WTC11 (cell line): Measurements from ENCODE around the gene B3GNT7. TPM values are rescaled to one million over a fixed set of nuclear protein-coding genes. Genes with fewer than 3 reads are reported as not detected.

Source experiments
- ATAC-seq: fragments of 200-7000 bp; cut with Tn5 transposase; 2 replicates; pipeline ENCODE4 v1.10.0; 2021; ENCODE audit warnings: mild to moderate bottlenecking, moderate library complexity
- CTCF ChIA-PET: fragments of 300-600 bp; sonication (Branson Sonifier 250); formaldehyde crosslinking; loops from one replicate; lab custom pipeline; 2021; ENCODE audit warnings: antibody characterized with exemption; lab: Charles Lee
- POLR2A ChIA-PET: fragments of 350-600 bp; sonication (Branson Sonifier 250); formaldehyde crosslinking; loops from one replicate; lab custom pipeline; 2021; ENCODE audit warnings: antibody characterized with exemption; lab: Charles Lee
- DNase-seq: peaks from one replicate; pipeline ENCODE4 v3.0.0; 2021; ENCODE audit warnings: low spot score
- H3K27ac Mint-ChIP-seq: 2 replicates; pipeline ENCODE4 v1.8.0; 2021; ENCODE audit warnings: mixed read lengths
- H3K27me3 Mint-ChIP-seq: 2 replicates; pipeline ENCODE4 v1.8.0; 2021; ENCODE audit warnings: low read depth, mild to moderate bottlenecking, moderate library complexity, mixed read lengths
- H3K36me3 Mint-ChIP-seq: 2 replicates; pipeline ENCODE4 v1.8.0; 2021; ENCODE audit warnings: mixed read lengths
- H3K4me1 Mint-ChIP-seq: 2 replicates; pipeline ENCODE4 v1.8.0; 2022; ENCODE audit warnings: mixed read lengths
- H3K4me3 Mint-ChIP-seq: 2 replicates; pipeline ENCODE4 v1.8.0; 2021; ENCODE audit warnings: mild to moderate bottlenecking, moderate library complexity, mixed read lengths
- H3K9me3 Mint-ChIP-seq: 2 replicates; pipeline ENCODE4 v1.8.0; 2021; ENCODE audit warnings: mixed read lengths
- FOXK1 ChIP-seq: sonication (generic); formaldehyde crosslinking; IDR thresholded peaks from 2 replicates; pipeline ENCODE4 v1.8.0; 2022; ENCODE audit warnings: mild to moderate bottlenecking, moderate library complexity, missing genetic modification reagents
- JUN ChIP-seq: sonication (generic); formaldehyde crosslinking; IDR thresholded peaks from 2 replicates; pipeline ENCODE4 v1.8.0; 2023; ENCODE audit warnings: mild to moderate bottlenecking, missing genetic modification reagents
- RELA ChIP-seq: sonication (generic); formaldehyde crosslinking; IDR thresholded peaks from 2 replicates; pipeline ENCODE4 v1.8.1; 2022; ENCODE audit warnings: missing genetic modification reagents, mild to moderate bottlenecking, borderline replicate concordance
- RORB ChIP-seq: fragments of 250-450 bp; sonication (Bioruptor Pico); IDR thresholded peaks from 2 replicates; pipeline ENCODE4 v1.9.0; 2021; ENCODE audit warnings: mild to moderate bottlenecking
- TEAD1 ChIP-seq: sonication (generic); formaldehyde crosslinking; IDR thresholded peaks from 2 replicates; pipeline ENCODE4 v1.8.0; 2022; ENCODE audit warnings: mild to moderate bottlenecking, missing genetic modification reagents
- TEAD4 ChIP-seq: sonication (generic); formaldehyde crosslinking; IDR thresholded peaks from 2 replicates; pipeline ENCODE4 v1.8.0; 2022; ENCODE audit warnings: mild to moderate bottlenecking, missing genetic modification reagents
- ZNF121 ChIP-seq: sonication (generic); formaldehyde crosslinking; IDR thresholded peaks from 2 replicates; pipeline ENCODE4 v1.8.0; 2023; ENCODE audit warnings: missing genetic modification reagents
- total RNA-seq: library from RNA; stranded (reverse); gene quantifications from 3 replicates; pipeline ENCODE4 v1.2.3, GENCODE V29; 2021
- TF ChIP-seq, protein P1 (sequence below): sonication (generic); formaldehyde crosslinking; conservative IDR thresholded peaks from 2 replicates; pipeline ENCODE4 v1.8.1; 2022; ENCODE audit warnings: mild to moderate bottlenecking, missing genetic modification reagents
- TF ChIP-seq, protein P2 (sequence below): fragments of 250-450 bp; sonication (Bioruptor Pico); conservative IDR thresholded peaks from 2 replicates; pipeline ENCODE4 v1.9.0; 2021; ENCODE audit warnings: mild to moderate bottlenecking
- TF ChIP-seq, protein P3 (sequence below): sonication (generic); formaldehyde crosslinking; conservative IDR thresholded peaks from 2 replicates; pipeline ENCODE4 v1.8.1; 2023; ENCODE audit warnings: mild to moderate bottlenecking, low read depth, missing genetic modification reagents, moderate library complexity
- TF ChIP-seq, protein P4 (sequence below): sonication (generic); formaldehyde crosslinking; IDR thresholded peaks from 2 replicates; pipeline ENCODE4 v1.8.1; 2023; ENCODE audit warnings: mild to moderate bottlenecking, missing genetic modification reagents, moderate library complexity
- TF ChIP-seq, protein P5 (sequence below): sonication (generic); formaldehyde crosslinking; IDR thresholded peaks from 2 replicates; pipeline ENCODE4 v1.8.1; 2022; ENCODE audit warnings: low read depth, mild to moderate bottlenecking, moderate library complexity, missing genetic modification reagents, borderline replicate concordance
- TF ChIP-seq, protein P6 (sequence below): fragments of 250-450 bp; sonication (Bioruptor Pico); IDR thresholded peaks from 2 replicates; pipeline ENCODE4 v1.9.0; 2021; ENCODE audit warnings: mild to moderate bottlenecking

Gene B3GNT7
- total RNA-seq, 1 experiment from 2014 or later = 151 TPM

DNA sequence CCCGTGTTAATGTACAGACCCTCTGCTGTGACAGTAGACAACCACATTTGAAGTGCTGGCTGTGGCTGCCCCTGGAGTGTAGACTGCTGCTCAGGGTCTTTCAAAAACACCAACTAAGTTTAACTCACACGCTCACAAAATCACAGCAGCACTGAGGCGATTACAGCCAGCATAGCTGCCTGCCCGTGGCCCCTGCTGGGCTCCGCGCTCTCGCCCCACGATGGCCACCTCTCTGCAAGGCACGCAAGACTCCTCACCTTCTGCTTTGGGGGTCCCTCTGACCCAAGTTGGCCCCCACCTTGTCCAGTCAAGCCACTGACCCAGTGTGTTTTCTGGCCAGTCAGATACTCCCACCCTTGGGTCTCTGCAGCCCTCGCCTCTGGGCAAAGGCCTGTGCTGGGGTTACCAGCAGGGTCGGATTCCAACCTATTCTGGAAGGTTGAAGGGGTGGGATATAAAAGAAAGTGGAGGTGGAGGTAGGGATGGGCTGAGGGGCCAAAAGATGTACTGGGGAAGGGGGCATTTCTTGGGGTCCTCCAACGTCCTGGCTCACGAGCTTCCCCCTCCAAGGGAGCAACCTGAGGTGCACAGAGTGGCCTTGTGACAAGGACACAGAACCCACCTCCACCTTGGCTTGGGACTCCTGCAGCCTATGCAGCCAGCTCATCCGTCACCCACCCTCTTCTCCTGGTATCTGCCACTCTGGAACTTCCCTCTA is 2.9 kb upstream of the B3GNT7 start:
- ChIA-PET POLR2A (no interaction called here), CTCF (interaction anchor here (0.9 to 3.8 kb wide), 18 partner anchors 9 to 200 kb away, joined by 3 to 35 read pairs (median 6); no protein-coding TSS in a partner anchor)
- peaks cover 6% of the 10 kb centered on the region for H3K36me3 Mint-ChIP-seq
- no peaks in the 10 kb centered on the region for H3K27me3 Mint-ChIP-seq
- TF ChIP-seq RORB (CRISPR knock-in tag) (no peak), RELA (CRISPR knock-in tag) (no peak), TEAD1 (no peak), JUN (CRISPR knock-in tag) (no peak), ZNF121 (CRISPR knock-in tag) (no peak), TEAD4 (CRISPR knock-in tag) (no peak), FOXK1 (CRISPR knock-in tag) (no peak)
- TF ChIP-seq, protein P1, sequence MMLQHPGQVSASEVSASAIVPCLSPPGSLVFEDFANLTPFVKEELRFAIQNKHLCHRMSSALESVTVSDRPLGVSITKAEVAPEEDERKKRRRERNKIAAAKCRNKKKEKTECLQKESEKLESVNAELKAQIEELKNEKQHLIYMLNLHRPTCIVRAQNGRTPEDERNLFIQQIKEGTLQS (CRISPR knock-in tag) = no peak
- TF ChIP-seq, protein P2, sequence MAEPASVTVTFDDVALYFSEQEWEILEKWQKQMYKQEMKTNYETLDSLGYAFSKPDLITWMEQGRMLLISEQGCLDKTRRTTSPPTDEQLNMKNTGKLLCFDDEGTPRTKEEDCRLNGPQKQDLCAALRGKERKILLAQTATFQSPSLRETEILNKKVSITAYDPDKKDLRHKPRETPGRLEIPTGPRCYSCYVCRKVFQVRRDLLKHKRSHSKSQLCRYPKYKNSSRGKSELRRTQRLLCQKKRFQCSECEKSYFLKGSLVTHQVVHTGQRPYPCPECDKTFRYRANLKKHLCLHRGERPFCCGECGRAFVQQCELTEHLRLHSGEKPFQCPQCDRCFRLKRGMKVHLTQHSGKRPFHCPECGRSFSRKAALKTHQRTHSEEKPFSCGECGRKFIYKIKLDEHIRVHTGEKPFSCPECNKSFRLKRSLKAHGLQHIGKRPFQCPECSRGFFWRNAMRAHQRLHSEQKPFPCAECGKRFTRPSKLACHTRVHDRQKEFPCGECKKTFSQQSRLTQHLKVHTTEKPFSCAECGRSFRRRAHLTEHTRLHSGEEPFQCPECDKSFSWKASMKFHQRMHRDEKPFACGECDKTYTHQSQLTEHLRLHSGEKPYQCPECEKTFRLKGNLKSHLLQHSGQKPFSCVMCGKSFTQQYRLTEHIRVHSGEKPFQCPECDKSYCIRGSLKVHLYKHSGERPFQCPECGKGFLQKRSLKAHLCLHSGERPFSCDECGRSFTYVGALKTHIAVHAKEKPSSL (CRISPR knock-in tag) = no peak
- TF ChIP-seq, protein P3, sequence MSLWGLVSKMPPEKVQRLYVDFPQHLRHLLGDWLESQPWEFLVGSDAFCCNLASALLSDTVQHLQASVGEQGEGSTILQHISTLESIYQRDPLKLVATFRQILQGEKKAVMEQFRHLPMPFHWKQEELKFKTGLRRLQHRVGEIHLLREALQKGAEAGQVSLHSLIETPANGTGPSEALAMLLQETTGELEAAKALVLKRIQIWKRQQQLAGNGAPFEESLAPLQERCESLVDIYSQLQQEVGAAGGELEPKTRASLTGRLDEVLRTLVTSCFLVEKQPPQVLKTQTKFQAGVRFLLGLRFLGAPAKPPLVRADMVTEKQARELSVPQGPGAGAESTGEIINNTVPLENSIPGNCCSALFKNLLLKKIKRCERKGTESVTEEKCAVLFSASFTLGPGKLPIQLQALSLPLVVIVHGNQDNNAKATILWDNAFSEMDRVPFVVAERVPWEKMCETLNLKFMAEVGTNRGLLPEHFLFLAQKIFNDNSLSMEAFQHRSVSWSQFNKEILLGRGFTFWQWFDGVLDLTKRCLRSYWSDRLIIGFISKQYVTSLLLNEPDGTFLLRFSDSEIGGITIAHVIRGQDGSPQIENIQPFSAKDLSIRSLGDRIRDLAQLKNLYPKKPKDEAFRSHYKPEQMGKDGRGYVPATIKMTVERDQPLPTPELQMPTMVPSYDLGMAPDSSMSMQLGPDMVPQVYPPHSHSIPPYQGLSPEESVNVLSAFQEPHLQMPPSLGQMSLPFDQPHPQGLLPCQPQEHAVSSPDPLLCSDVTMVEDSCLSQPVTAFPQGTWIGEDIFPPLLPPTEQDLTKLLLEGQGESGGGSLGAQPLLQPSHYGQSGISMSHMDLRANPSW (CRISPR knock-in tag) = no peak
- TF ChIP-seq, protein P4, sequence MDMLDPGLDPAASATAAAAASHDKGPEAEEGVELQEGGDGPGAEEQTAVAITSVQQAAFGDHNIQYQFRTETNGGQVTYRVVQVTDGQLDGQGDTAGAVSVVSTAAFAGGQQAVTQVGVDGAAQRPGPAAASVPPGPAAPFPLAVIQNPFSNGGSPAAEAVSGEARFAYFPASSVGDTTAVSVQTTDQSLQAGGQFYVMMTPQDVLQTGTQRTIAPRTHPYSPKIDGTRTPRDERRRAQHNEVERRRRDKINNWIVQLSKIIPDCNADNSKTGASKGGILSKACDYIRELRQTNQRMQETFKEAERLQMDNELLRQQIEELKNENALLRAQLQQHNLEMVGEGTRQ (CRISPR knock-in tag) = no peak
- TF ChIP-seq, protein P5, sequence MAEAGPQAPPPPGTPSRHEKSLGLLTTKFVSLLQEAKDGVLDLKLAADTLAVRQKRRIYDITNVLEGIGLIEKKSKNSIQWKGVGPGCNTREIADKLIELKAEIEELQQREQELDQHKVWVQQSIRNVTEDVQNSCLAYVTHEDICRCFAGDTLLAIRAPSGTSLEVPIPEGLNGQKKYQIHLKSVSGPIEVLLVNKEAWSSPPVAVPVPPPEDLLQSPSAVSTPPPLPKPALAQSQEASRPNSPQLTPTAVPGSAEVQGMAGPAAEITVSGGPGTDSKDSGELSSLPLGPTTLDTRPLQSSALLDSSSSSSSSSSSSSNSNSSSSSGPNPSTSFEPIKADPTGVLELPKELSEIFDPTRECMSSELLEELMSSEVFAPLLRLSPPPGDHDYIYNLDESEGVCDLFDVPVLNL (CRISPR knock-in tag) = no peak
- TF ChIP-seq, protein P6, sequence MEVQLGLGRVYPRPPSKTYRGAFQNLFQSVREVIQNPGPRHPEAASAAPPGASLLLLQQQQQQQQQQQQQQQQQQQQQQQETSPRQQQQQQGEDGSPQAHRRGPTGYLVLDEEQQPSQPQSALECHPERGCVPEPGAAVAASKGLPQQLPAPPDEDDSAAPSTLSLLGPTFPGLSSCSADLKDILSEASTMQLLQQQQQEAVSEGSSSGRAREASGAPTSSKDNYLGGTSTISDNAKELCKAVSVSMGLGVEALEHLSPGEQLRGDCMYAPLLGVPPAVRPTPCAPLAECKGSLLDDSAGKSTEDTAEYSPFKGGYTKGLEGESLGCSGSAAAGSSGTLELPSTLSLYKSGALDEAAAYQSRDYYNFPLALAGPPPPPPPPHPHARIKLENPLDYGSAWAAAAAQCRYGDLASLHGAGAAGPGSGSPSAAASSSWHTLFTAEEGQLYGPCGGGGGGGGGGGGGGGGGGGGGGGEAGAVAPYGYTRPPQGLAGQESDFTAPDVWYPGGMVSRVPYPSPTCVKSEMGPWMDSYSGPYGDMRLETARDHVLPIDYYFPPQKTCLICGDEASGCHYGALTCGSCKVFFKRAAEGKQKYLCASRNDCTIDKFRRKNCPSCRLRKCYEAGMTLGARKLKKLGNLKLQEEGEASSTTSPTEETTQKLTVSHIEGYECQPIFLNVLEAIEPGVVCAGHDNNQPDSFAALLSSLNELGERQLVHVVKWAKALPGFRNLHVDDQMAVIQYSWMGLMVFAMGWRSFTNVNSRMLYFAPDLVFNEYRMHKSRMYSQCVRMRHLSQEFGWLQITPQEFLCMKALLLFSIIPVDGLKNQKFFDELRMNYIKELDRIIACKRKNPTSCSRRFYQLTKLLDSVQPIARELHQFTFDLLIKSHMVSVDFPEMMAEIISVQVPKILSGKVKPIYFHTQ (CRISPR knock-in tag) = no peak
- no peak overlapping the region for H3K4me3 Mint-ChIP-seq
- ATAC-seq (no peak), DNase-seq (no peak)
- peak overlapping the region; percentile 83 for H3K27ac Mint-ChIP-seq
- peaks cover 62% of the 10 kb centered on the region for H3K4me1 Mint-ChIP-seq
- H3K9me3 Mint-ChIP-seq = no peaks in the 10 kb centered on the region
